Measurements from ENCODE around the gene WARS2.
"Not testable (repeated sequence)": the region's sequence is repeated elsewhere in the genome, so short reads cannot be mapped to it uniquely, and the experiment has no call there.

WARS2 gene

DNA sequence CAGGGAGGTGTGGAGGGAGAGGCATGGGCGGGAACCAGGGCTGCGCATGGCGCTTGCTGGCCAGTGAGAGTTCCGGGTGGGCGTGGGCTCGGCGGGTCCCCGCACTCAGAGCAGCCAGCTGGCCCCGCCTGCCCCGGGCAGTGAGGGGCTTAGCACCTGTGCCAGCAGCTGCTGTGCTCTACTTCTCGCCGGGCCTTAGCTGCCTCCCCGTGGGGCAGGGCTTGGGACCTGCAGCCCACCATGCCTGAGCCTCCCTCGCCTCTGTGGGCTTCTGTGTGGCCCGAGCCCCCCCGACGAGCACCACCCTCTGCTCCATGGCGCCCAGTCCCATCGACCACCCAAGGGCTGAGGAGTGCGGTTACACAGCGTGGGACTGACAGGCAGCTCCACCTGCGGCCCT is 38.6 kb upstream of the WARS2 start:
- DNase-seq (ENCODE audit: extremely low spot score): no peak
- TF ChIP-seq, protein P1, sequence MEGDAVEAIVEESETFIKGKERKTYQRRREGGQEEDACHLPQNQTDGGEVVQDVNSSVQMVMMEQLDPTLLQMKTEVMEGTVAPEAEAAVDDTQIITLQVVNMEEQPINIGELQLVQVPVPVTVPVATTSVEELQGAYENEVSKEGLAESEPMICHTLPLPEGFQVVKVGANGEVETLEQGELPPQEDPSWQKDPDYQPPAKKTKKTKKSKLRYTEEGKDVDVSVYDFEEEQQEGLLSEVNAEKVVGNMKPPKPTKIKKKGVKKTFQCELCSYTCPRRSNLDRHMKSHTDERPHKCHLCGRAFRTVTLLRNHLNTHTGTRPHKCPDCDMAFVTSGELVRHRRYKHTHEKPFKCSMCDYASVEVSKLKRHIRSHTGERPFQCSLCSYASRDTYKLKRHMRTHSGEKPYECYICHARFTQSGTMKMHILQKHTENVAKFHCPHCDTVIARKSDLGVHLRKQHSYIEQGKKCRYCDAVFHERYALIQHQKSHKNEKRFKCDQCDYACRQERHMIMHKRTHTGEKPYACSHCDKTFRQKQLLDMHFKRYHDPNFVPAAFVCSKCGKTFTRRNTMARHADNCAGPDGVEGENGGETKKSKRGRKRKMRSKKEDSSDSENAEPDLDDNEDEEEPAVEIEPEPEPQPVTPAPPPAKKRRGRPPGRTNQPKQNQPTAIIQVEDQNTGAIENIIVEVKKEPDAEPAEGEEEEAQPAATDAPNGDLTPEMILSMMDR (IDR thresholded peaks at IDR 0.05; ENCODE audit: control extremely low read depth, extremely low read depth, low read depth, missing control alignments): no peak
- ChIA-PET CTCF (interaction anchor here (0.8 to 1.1 kb wide), 2 partner anchors 11 to 17 kb away, joined by 3 read pairs; no protein-coding TSS in a partner anchor), POLR2A (no interaction called here)

DNA sequence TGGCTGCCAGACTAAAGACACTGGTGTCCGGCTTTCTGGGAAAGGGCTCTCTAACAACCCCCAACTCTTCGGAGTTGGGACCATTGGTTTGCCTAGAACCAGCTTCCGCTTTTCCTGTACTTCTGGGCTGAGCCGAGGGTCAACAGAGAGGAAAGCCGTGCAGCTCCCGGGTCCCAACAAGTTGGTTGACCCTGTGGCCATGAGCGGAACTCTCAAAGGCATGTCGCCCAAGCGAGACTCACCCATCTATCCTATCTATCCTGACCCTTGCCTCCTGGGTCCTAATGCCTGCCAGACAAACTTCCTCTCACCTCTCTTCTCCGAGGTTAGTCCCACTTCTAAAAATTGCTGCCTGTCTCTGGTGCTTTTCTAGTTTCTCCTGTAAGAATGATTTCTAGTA is 32.5 kb upstream of the WARS2 start:
- DNase-seq (ENCODE audit: extremely low spot score); CTCF ChIA-PET; POLR2A ChIA-PET: not testable (repeated sequence)

DNA sequence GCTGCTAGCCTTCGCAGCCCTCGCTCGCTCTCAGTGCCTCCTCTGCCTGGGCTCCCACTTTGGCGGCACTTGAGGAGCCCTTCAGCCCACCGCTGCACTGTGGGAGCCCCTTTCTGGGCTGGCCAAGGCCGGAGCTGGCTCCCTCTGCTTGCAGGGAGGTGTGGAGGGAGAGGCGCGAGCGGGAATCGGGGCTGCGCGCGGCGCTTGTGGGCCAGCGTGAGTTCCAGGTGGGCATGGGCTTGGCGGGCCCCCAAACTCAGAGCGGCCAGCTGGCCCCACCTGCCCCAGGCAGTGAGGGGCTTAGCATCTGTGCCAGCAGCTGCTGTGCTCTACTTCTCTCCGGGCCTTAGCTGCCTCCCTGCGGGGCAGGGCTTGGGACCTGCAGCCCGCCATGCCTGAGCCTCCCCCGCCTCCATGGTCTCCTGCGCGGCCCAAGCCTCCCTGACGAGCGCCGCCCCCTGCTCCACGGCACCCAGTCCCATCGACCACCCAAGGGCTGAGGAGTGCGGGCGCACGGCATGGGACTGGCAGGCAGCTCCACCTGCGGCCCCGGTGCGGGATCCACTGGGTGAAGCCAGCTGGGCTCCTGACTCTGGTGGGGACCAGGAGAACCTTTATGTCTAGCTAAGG is 31.0 kb upstream of the WARS2 start:
- DNase-seq (ENCODE audit: extremely low spot score); POLR2A ChIA-PET: not testable (repeated sequence)
- CTCF ChIA-PET: interaction anchor here (1.5 kb wide), 1 partner anchor 16 kb away, joined by 3 read pairs; no protein-coding TSS in a partner anchor

DNA sequence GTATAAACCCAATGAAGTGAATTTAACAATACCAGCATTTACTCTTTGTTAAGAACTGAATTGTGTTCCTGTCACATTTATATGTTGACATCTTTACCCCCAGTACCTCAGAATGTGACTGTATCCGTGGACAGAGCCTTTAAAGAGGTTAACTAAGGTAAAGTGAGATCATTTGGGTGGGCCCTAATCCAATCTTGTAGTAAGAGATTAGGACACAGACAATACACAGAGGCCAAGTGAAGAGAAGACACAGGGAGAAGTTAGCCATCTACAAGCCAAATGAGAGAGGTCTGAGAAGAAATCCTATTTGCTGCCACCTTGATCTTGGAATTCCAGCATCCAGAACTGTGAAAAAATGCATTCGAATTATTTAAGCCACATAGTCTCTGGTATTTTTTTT is 22.9 kb upstream of the WARS2 start:
- no peak for DNase-seq (ENCODE audit: extremely low spot score)
- ChIA-PET CTCF (no interaction called here), POLR2A (no interaction called here)
- TF ChIP-seq, protein P1 (IDR thresholded peaks at IDR 0.05; ENCODE audit: control extremely low read depth, extremely low read depth, low read depth, missing control alignments): no peak

DNA sequence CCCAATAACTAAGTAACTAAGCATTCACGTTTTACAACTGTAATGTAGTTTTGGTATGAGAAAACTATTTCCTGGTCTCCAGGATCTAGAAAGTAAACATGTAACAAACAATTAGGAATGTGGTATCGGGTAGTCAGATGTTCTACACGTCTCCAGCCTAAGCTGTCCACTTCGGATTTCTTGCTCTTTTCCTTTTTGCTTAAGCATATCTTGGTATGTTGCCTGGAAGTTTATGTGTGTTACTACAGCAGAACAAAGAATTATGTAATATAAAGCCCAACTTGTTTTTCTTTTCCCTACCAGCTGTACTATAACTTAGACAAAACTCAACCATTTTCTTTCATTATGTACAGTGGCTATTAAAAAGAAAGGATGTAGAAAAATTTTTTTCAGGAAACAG is 20.4 kb upstream of the WARS2 start:
- ChIA-PET POLR2A (no interaction called here), CTCF (interaction anchor here (1.3 kb wide), 1 partner anchor 12 kb away, joined by 3 read pairs; no protein-coding TSS in a partner anchor)
- TF ChIP-seq, protein P1 (IDR thresholded peaks at IDR 0.05; ENCODE audit: control extremely low read depth, extremely low read depth, low read depth, missing control alignments): no peak
- no peak for DNase-seq (ENCODE audit: extremely low spot score)

DNA sequence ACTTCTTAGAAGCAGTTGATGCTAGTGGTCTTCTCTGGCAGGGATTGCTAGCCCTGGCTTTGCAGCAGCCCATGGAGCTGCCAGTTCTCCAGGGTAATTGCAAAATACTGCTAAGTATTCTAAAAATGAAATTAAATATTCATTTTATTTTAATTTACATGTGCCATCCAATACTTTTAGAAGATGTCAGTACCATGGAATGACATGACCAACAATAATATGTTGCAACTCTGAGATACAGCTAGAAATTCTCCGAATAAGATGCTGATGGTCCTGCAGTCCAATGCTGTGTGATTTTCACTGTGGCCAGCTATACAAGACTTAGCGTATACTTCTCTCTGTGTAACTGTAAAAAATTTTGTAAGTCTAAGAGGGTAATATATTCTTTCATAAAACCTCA is 20.0 kb upstream of the WARS2 start:
- TF ChIP-seq, protein P1 (IDR thresholded peaks at IDR 0.05; ENCODE audit: control extremely low read depth, extremely low read depth, low read depth, missing control alignments): no peak
- POLR2A ChIA-PET: no interaction called here
- CTCF ChIA-PET: interaction anchor here (1.3 kb wide), 1 partner anchor 11 kb away, joined by 3 read pairs; no protein-coding TSS in a partner anchor
- DNase-seq (ENCODE audit: extremely low spot score): no peak

DNA sequence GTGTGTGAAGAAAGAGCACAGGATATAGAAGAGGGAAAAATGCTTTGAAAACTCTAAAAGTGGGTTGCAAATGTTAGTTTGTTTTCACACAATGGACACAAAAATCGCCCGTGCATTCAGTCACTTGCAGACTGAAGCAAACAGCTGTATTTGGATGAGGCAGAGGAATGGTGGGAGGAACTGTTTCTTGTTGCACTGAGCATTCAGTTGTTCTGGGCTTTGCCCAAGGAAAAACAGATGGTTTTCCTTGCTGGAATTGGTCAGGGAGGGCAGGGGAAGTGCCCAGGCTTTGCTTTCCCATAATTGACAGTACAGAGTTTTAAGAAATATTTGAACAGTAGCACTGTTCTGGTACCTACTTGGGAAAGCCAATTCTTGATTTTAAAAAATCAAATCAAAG is 19.5 kb upstream of the WARS2 start:
- DNase-seq (ENCODE audit: extremely low spot score): no peak
- TF ChIP-seq, protein P1 (IDR thresholded peaks at IDR 0.05; ENCODE audit: control extremely low read depth, extremely low read depth, low read depth, missing control alignments): no peak
- ChIA-PET CTCF (interaction anchor here (1.3 to 1.6 kb wide), 2 partner anchors 11 to 19 kb away, joined by 3 to 6 read pairs; partner anchors contain the start of gene WARS2), POLR2A (no interaction called here)

DNA sequence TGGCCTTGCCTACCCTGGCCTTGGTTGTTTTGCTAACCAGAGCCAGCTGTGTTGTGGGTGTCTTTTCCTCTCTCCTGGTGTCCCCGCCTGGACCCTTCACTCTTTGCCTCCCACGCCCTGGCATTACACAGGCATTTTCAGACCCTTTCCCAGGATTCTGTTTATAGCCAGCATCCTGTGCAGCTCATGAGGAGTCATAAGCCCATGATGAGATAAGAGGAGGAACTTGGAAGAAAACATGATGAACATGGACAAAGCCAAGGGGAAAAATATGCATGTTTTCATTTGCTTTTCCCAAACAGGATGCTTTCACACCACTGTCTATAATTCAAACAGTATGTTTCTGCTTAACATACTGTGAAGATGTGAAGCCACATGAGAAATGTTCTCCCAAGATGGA is 18.7 kb upstream of the WARS2 start:
- POLR2A ChIA-PET: no interaction called here
- no peak for DNase-seq (ENCODE audit: extremely low spot score)
- TF ChIP-seq, protein P1 (IDR thresholded peaks at IDR 0.05; ENCODE audit: control extremely low read depth, extremely low read depth, low read depth, missing control alignments): no peak
- CTCF ChIA-PET: interaction anchor here (0.9 to 1.6 kb wide), 2 partner anchors 18 to 117 kb away, joined by 3 to 6 read pairs; partner anchors contain the start of gene WARS2

DNA sequence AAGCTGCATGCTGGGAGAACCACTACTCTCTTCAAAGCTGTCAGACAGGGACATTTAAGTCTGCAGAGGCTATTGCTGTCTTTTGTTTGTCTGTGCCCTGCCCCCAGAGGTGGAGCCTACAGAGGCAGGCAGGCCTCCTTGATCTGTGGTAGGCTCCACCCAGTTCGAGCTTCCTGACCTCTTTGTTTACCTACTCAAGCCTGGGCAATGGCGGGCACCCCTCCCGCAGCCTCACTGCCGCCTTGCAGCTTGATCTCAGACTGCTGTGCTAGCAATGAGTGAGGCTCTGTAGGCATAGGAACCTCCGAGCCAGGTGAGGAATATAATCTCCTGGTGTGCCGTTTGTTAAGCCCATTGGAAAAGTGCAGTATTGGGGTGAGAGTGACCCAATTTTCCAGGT is 16.3 kb upstream of the WARS2 start:
- POLR2A ChIA-PET, CTCF ChIA-PET: not testable (repeated sequence)

DNA sequence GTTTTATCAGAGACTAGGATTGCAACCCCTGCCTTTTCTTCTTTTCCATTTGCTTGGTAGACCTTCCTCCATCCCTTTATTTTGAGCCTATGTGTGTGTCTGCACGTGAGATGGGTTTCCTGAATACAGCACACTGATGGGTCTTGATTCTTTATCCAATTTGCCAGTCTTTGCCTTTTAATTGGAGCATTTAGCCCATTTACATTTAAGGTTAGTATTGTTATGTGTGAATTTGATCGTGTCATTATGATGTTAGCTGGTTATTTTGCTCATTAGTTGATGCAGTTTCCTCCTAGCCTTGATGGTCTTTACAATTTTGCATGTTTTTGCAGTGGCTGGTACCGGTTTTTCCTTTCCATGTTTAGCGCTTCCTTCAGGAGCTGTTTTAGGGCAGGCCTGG is 14.6 kb upstream of the WARS2 start:
- POLR2A ChIA-PET; DNase-seq (ENCODE audit: extremely low spot score): not testable (repeated sequence)
- CTCF ChIA-PET: interaction anchor here (0.7 kb wide), 1 partner anchor 15 kb away, joined by 3 read pairs; the partner anchor contains the start of gene WARS2

More for the DNA sequence above, 16.3 kb upstream of the WARS2 start:
- DNase-seq (ENCODE audit: extremely low spot score): not testable (repeated sequence)

All from GM10248 (cell line).